BLaER1 (cell line): ENCODE results near the gene CAMK1G.

Experiments
- H3K27ac ChIP-seq: shearing (Covaris generic); formaldehyde crosslinking; 2 replicates; pipeline ENCODE4 v1.8.1; 2022
- H3K27me3 ChIP-seq: shearing (Covaris generic); formaldehyde crosslinking; 2 replicates; pipeline ENCODE4 v1.8.1; 2022
- H3K36me3 ChIP-seq: shearing (Covaris generic); formaldehyde crosslinking; 2 replicates; pipeline ENCODE4 v1.8.1; 2022
- H3K4me1 ChIP-seq: shearing (Covaris generic); formaldehyde crosslinking; 2 replicates; pipeline ENCODE4 v1.8.1; 2022
- H3K4me2 ChIP-seq: shearing (Covaris generic); formaldehyde crosslinking; 2 replicates; pipeline ENCODE4 v1.8.1; 2022
- H3K4me3 ChIP-seq: shearing (Covaris generic); formaldehyde crosslinking; 2 replicates; pipeline ENCODE4 v1.8.1; 2022
- H3K9ac ChIP-seq: shearing (Covaris generic); formaldehyde crosslinking; 2 replicates; pipeline ENCODE4 v1.8.1; 2022
- H3K9me3 ChIP-seq: shearing (Covaris generic); formaldehyde crosslinking; 2 replicates; pipeline ENCODE4 v1.8.1; 2022
- H4K20me1 ChIP-seq: shearing (Covaris generic); formaldehyde crosslinking; 2 replicates; pipeline ENCODE4 v1.8.1; 2022
- Cebpa-rat ChIP-seq: shearing (Covaris generic); IDR thresholded peaks from 2 replicates; pipeline ENCODE4 v1.8.1; 2022

The CAMK1G gene

GRCh38 chr1:209648346-209648745 is 64.8 kb downstream of the CAMK1G start:
- H3K27me3 ChIP-seq = no peaks in the 10 kb centered on the region
- no peak for TF ChIP-seq Cebpa-rat
- H3K9me3 ChIP-seq = no peaks in the 10 kb centered on the region
- H3K4me2 ChIP-seq = peak overlapping the region; percentile 87; the same call in 1 of the 2 replicates
- H3K36me3 ChIP-seq = no peaks in the 10 kb centered on the region
- H3K9ac ChIP-seq = no peak overlapping the region
- no peak overlapping the region for H3K27ac ChIP-seq
- H3K4me1 ChIP-seq = peaks cover 81% of the 10 kb centered on the region
- H3K4me3 ChIP-seq = no peak overlapping the region
- H4K20me1 ChIP-seq = no peaks in the 10 kb centered on the region

- H3K27ac ChIP-seq = no peak overlapping the region
- H3K9ac ChIP-seq = no peak overlapping the region
- H3K27me3 ChIP-seq = no peaks in the 10 kb centered on the region
- H4K20me1 ChIP-seq = no peaks in the 10 kb centered on the region
- no peaks in the 10 kb centered on the region for H3K36me3 ChIP-seq
- peak overlapping the region; percentile 87 for H3K4me2 ChIP-seq
- H3K4me1 ChIP-seq = peaks cover 89% of the 10 kb centered on the region
- no peaks in the 10 kb centered on the region for H3K9me3 ChIP-seq
- no peak overlapping the region for H3K4me3 ChIP-seq
- TF ChIP-seq Cebpa-rat = no peak
Measured at GRCh38 chr1:209648931-209649776, 65.6 kb downstream of the CAMK1G start.

GRCh38 chr1:209650454-209650853 is 66.9 kb downstream of the CAMK1G start:
- no peak overlapping the region for H3K4me3 ChIP-seq

GRCh38 chr1:209651138-209651587 is 67.6 kb downstream of the CAMK1G start:
- no peak for TF ChIP-seq Cebpa-rat

More at GRCh38 chr1:209650454-209650853, 66.9 kb downstream of the CAMK1G start:
- Histone ChIP-seq H3K4me1 (peaks cover 79% of the 10 kb centered on the region), H3K27ac (peak overlapping the region; percentile 42; the same call in 1 of the 2 replicates), H3K9me3 (no peaks in the 10 kb centered on the region), H3K36me3 (no peaks in the 10 kb centered on the region), H3K4me2 (peak overlapping the region; percentile 87), H3K9ac (no peak overlapping the region), H4K20me1 (no peaks in the 10 kb centered on the region), H3K27me3 (no peaks in the 10 kb centered on the region)
- TF ChIP-seq Cebpa-rat = no peak

GRCh38 chr1:209652121-209652735 is 68.7 kb downstream of the CAMK1G start, which contains the start of gene LAMB3:
Gene LAMB3 (minus strand): TSS chr1:209652425. CDS start chr1:209650944, 1,481 bp downstream.
- no peak within 1 kb of the TSS for H3K9ac ChIP-seq
- no peak within 1 kb of the TSS for H3K4me3 ChIP-seq
- no peaks in the 10 kb centered on the region for H3K27me3 ChIP-seq
- H3K9me3 ChIP-seq = no peaks in the 10 kb centered on the region
- TF ChIP-seq Cebpa-rat = no peak
- peak within 1 kb of the TSS; percentile 42; the same call in 1 of the 2 replicates for H3K27ac ChIP-seq
- H3K36me3 ChIP-seq = no peaks in the 10 kb centered on the region
- peak within 1 kb of the TSS; percentile 87 for H3K4me2 ChIP-seq
- no peaks in the 10 kb centered on the region for H4K20me1 ChIP-seq
- H3K4me1 ChIP-seq = peaks cover 62% of the 10 kb centered on the region

More at GRCh38 chr1:209651138-209651587, 67.6 kb downstream of the CAMK1G start:
- no peak overlapping the region for H3K4me3 ChIP-seq
- no peak overlapping the region for H3K9ac ChIP-seq
- peak overlapping the region; percentile 87 for H3K4me2 ChIP-seq
- peak overlapping the region; percentile 42; the same call in 1 of the 2 replicates for H3K27ac ChIP-seq
- no peaks in the 10 kb centered on the region for H3K27me3 ChIP-seq
- no peaks in the 10 kb centered on the region for H3K36me3 ChIP-seq
- H4K20me1 ChIP-seq = no peaks in the 10 kb centered on the region
- H3K4me1 ChIP-seq = peaks cover 72% of the 10 kb centered on the region
- no peaks in the 10 kb centered on the region for H3K9me3 ChIP-seq

- H3K4me1 ChIP-seq = peaks cover 63% of the 10 kb centered on the region
- no peak overlapping the region for H3K9ac ChIP-seq
- peak overlapping the region; percentile 58 for H3K4me2 ChIP-seq
- H3K36me3 ChIP-seq = no peaks in the 10 kb centered on the region
- H3K27ac ChIP-seq = peak overlapping the region; percentile 4; the same call in 1 of the 2 replicates
- no peak for TF ChIP-seq Cebpa-rat
- no peaks in the 10 kb centered on the region for H3K27me3 ChIP-seq
- no peaks in the 10 kb centered on the region for H4K20me1 ChIP-seq
- no peaks in the 10 kb centered on the region for H3K9me3 ChIP-seq
- H3K4me3 ChIP-seq = no peak overlapping the region
Measured at GRCh38 chr1:209652873-209653401, 69.4 kb downstream of the CAMK1G start.

- Histone ChIP-seq H3K9ac (no peak overlapping the region), H3K4me3 (no peak overlapping the region), H3K36me3 (no peaks in the 10 kb centered on the region), H3K27ac (no peak overlapping the region), H3K9me3 (no peaks in the 10 kb centered on the region), H3K4me1 (peaks cover 63% of the 10 kb centered on the region), H3K27me3 (no peaks in the 10 kb centered on the region), H3K4me2 (peak overlapping the region; percentile 58; the same call in 1 of the 2 replicates), H4K20me1 (no peaks in the 10 kb centered on the region)
- TF ChIP-seq Cebpa-rat = no peak
Measured at GRCh38 chr1:209653915-209654351, 70.4 kb downstream of the CAMK1G start.

GRCh38 chr1:209655411-209656231 is 72.1 kb downstream of the CAMK1G start:
- Histone ChIP-seq H3K27ac (no peak overlapping the region), H3K36me3 (no peaks in the 10 kb centered on the region), H3K9me3 (no peaks in the 10 kb centered on the region), H3K9ac (no peak overlapping the region), H3K27me3 (no peaks in the 10 kb centered on the region), H3K4me1 (peaks cover 63% of the 10 kb centered on the region), H3K4me2 (no peak overlapping the region), H4K20me1 (no peaks in the 10 kb centered on the region), H3K4me3 (no peak overlapping the region)
- TF ChIP-seq Cebpa-rat = no peak

GRCh38 chr1:209657140-209657879 is 73.8 kb downstream of the CAMK1G start:
- Histone ChIP-seq H4K20me1 (no peaks in the 10 kb centered on the region), H3K36me3 (no peaks in the 10 kb centered on the region), H3K27me3 (no peaks in the 10 kb centered on the region), H3K9ac (no peak overlapping the region), H3K4me2 (no peak overlapping the region), H3K27ac (no peak overlapping the region), H3K4me1 (peaks cover 65% of the 10 kb centered on the region), H3K4me3 (no peak overlapping the region), H3K9me3 (no peaks in the 10 kb centered on the region)
- TF ChIP-seq Cebpa-rat = no peak
